Endodermal cell (in vitro differentiated cells): ENCODE results near the gene TP53. TPM values are rescaled to one million over a fixed set of nuclear protein-coding genes. Genes with fewer than 3 reads are reported as not detected.
A peak's percentile ranks its signal among the peaks of the same experiment; 100 is the strongest.

ENCODE experiments used
- DNase-seq: peaks from one replicate; pipeline ENCODE4 v3.0.0-alpha.2; 2017
- H3K27ac ChIP-seq: 2 replicates; pipeline ENCODE4 v1.5.1; 2013; ENCODE audit warnings: mild to moderate bottlenecking, low read depth, low read length, moderate library complexity
- H3K27me3 ChIP-seq: 2 replicates; pipeline ENCODE4 v1.6.1; 2013; ENCODE audit warnings: mild to moderate bottlenecking, low read length, moderate library complexity; ENCODE audit not compliant: insufficient read depth, control insufficient read depth, poor library complexity, severe bottlenecking
- H3K36me3 ChIP-seq: 2 replicates; pipeline ENCODE4 v1.7.0; 2013; ENCODE audit warnings: mild to moderate bottlenecking, low read length, moderate library complexity; ENCODE audit not compliant: control insufficient read depth, insufficient read depth
- H3K4me1 ChIP-seq: one replicate; pipeline ENCODE4 v1.7.0; 2013; ENCODE audit warnings: low read length; ENCODE audit not compliant: control insufficient read depth, insufficient read depth
- H3K4me3 ChIP-seq: 2 replicates; pipeline ENCODE4 v1.5.1; 2013; ENCODE audit warnings: mild to moderate bottlenecking, low read length, moderate library complexity
- H3K9ac ChIP-seq: 2 replicates; pipeline ENCODE4 v1.6.1; 2013; ENCODE audit warnings: mild to moderate bottlenecking, low read length, moderate library complexity; ENCODE audit not compliant: poor library complexity, severe bottlenecking; ENCODE audit errors: extremely low read depth
- H3K9me3 ChIP-seq: 2 replicates; pipeline ENCODE4 v1.6.1; 2013; ENCODE audit warnings: mild to moderate bottlenecking, low read length, moderate library complexity; ENCODE audit not compliant: control insufficient read depth
- H3K27ac Mint-ChIP-seq: 2 replicates; pipeline ENCODE4 v1.8.0; 2020; ENCODE audit warnings: mixed read lengths
- H3K27me3 Mint-ChIP-seq: 2 replicates; pipeline ENCODE4 v1.8.0; 2021; ENCODE audit warnings: mild to moderate bottlenecking, mixed read lengths; ENCODE audit not compliant: insufficient read depth
- H3K36me3 Mint-ChIP-seq: 2 replicates; pipeline ENCODE4 v1.8.0; 2020; ENCODE audit warnings: low read depth, mixed read lengths
- H3K4me1 Mint-ChIP-seq: 2 replicates; pipeline ENCODE4 v1.8.0; 2020; ENCODE audit warnings: mixed read lengths
- H3K4me3 Mint-ChIP-seq: 2 replicates; pipeline ENCODE4 v1.8.0; 2020; ENCODE audit warnings: mild to moderate bottlenecking, moderate library complexity, mixed read lengths
- H3K9me3 Mint-ChIP-seq: 2 replicates; pipeline ENCODE4 v1.8.0; 2020; ENCODE audit warnings: mild to moderate bottlenecking, mixed read lengths
- WGBS, 2 experiments: methylation state at CpG; one replicate each; pipeline versions ENCODE4 v1.1.5 to v1.1.7; 2013; ENCODE audit warnings: missing lambda C conversion rate in 2 of 2, mixed read lengths in 1 of 2; ENCODE audit not compliant: insufficient coverage in 1 of 2, insufficient read length in 1 of 2; 5-methylcytosine and 5-hydroxymethylcytosine counted together
- long read RNA-seq, 4 experiments: library from polyadenylated mRNA in 2 of 4; library from RNA in 1 of 4; library from capped mRNA in 1 of 4; stranded (forward) in 3 of 4; unstranded in 1 of 4; transcript quantifications; one replicate each; pipeline ENCODE4 v2.0.0, GENCODE V29; 2020 to 2021; ENCODE audit warnings: inconsistent platforms in 1 of 4
- polyA plus RNA-seq, 2 experiments: library from polyadenylated mRNA; stranded (reverse); fragments of 50-300 nt; gene quantifications; one replicate each; pipeline ENCODE4 v1.2.3, GENCODE V29; 2013
- total RNA-seq, 2 donors: library from RNA; stranded (reverse); fragmentation: NEBNext Ultra II Directional in 1 of 2; extraction: Animal tissue kit (Norgen Biotek cat#: 25700) in 1 of 2; gene quantifications; 2 replicates in 1 of 2; 3 replicates in 1 of 2; pipeline ENCODE4 v1.2.1, GENCODE V29; 2021
- TF ChIP-seq, protein P1 (sequence below): fragments of 200-600 bp; sonication (generic); conservative IDR thresholded peaks from 2 replicates; pipeline ENCODE4 v1.5.0; 2021; ENCODE audit warnings: antibody characterized with exemption, mild to moderate bottlenecking

Gene TP53
- 100 to 1,000 TPM; 113 to 130 TPM for total RNA-seq
- polyA plus RNA-seq (2013, experiment 1 of 2), result 96.7 TPM
- polyA plus RNA-seq (2013, experiment 2 of 2), result 83.4 TPM
- long read RNA-seq, experiment 1, transcript TP53-227 (11 exons, 2,579 nt), result major isoform, 7 of 24 reads
- long read RNA-seq, experiment 1, partial matches to known transcripts, result 3 of 24 reads
- long read RNA-seq, experiment 1, other reads (novel, unspliced or antisense), result 13 of 24 reads
- long read RNA-seq, experiment 2, transcript TP53-227 (11 exons, 2,579 nt), result major isoform, 47 of 65 reads
- long read RNA-seq, experiment 2, partial matches to known transcripts, result 6 of 65 reads
- long read RNA-seq, experiment 2, other reads (novel, unspliced or antisense), result 9 of 65 reads
- long read RNA-seq, experiment 3, transcript TP53-215 (1 exons, 1,112 nt), result minor isoform, 6 of 231 reads
- long read RNA-seq, experiment 3, transcript TP53-227 (11 exons, 2,579 nt), result major isoform, 176 of 231 reads
- long read RNA-seq, experiment 3, partial matches to known transcripts, result 10 of 231 reads
- long read RNA-seq, experiment 3, other reads (novel, unspliced or antisense), result 33 of 231 reads
- long read RNA-seq, experiment 4, partial matches to known transcripts, result 2 of 9 reads
- long read RNA-seq, experiment 4, other reads (novel, unspliced or antisense), result 3 of 9 reads

DNA sequence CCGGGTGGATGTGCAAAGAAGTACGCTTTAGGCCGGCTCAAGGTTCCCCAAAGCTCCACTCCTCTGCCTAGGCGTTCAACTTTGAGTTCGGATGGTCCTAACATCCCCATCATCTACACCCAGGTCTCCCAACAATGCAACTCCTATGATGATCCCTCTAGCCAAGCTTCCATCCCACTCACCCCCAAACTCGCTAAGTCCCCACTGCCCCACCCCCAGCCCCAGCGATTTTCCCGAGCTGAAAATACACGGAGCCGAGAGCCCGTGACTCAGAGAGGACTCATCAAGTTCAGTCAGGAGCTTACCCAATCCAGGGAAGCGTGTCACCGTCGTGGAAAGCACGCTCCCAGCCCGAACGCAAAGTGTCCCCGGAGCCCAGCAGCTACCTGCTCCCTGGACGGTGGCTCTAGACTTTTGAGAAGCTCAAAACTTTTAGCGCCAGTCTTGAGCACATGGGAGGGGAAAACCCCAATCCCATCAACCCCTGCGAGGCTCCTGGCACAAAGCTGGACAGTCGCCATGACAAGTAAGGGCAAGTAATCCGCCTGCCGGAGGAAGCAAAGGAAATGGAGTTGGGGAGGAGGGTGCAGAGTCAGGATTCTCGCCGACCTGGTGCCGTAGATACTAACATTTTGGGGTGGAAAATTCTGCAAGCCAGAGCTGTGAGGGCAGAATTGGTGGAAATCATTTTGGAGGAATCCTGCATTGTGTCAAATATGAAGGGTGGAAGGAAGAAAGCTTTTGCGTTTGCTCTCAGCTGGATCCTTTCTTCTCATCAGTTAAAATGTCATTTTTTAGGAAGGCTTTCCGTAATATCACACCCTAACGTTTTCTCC lies at the start of gene TP53:
TSS of gene TP53 (minus strand) at position 419 of the 836 bp plus-strand sequence. CDS start 10,896 bp downstream, outside the sequence.
- no peaks in the 10 kb centered on the region for H3K27me3 ChIP-seq
- TF ChIP-seq, protein P1, sequence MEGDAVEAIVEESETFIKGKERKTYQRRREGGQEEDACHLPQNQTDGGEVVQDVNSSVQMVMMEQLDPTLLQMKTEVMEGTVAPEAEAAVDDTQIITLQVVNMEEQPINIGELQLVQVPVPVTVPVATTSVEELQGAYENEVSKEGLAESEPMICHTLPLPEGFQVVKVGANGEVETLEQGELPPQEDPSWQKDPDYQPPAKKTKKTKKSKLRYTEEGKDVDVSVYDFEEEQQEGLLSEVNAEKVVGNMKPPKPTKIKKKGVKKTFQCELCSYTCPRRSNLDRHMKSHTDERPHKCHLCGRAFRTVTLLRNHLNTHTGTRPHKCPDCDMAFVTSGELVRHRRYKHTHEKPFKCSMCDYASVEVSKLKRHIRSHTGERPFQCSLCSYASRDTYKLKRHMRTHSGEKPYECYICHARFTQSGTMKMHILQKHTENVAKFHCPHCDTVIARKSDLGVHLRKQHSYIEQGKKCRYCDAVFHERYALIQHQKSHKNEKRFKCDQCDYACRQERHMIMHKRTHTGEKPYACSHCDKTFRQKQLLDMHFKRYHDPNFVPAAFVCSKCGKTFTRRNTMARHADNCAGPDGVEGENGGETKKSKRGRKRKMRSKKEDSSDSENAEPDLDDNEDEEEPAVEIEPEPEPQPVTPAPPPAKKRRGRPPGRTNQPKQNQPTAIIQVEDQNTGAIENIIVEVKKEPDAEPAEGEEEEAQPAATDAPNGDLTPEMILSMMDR, result no peak
- Mint-ChIP-seq H3K27ac (peak within 1 kb of the TSS; percentile 100), H3K27me3 (no peaks in the 10 kb centered on the region), H3K4me1 (peaks cover 19% of the 10 kb centered on the region), H3K4me3 (peak within 1 kb of the TSS; percentile 85), H3K9me3 (no peaks in the 10 kb centered on the region), H3K36me3 (peaks cover 23% of the 10 kb centered on the region)
- peak within 1 kb of the TSS; percentile 98 for H3K4me3 ChIP-seq
- DNase-seq, result peak; percentile 98
- peaks cover 10% of the 10 kb centered on the region for H3K36me3 ChIP-seq
- no peaks in the 10 kb centered on the region for H3K4me1 ChIP-seq
- WGBS, 2 experiments, result 0 to 1% methylated on average over 18 to 30 of the region's 30 CpGs
- no peaks in the 10 kb centered on the region for H3K9me3 ChIP-seq
- H3K9ac ChIP-seq, result peak within 1 kb of the TSS; percentile 97
- peak within 1 kb of the TSS; percentile 100 for H3K27ac ChIP-seq

DNA sequence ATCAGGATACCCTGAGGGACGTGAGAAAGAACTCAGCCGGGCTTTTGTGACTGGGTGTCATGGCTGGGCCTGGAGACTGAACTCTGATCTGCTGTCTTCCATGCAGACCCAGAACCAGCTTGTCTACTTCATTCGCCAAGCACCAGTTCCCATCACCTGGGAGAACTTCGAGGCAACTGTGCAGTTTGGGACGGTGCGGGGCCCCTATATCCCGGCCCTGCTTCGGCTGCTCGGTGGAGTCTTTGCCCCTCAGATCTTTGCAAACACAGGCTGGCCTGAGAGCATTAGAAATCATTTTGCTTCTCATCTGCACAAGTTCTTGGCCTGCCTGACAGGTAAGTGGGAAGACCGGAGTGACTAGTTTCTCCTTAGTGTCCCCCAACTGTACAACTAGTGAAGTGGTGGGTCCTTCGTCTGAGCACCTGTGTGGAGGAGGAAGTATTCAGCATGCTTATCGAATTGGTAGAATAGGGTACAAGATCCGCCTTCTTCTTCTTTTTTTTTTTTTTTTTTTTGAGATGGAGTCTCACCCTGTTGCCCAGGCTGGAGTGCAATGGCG lies 45.8 kb upstream of the TP53 start:
- Histone ChIP-seq H3K4me3 (no peak overlapping the region), H3K27me3 (peaks cover 18% of the 10 kb centered on the region), H3K9me3 (no peaks in the 10 kb centered on the region), H3K36me3 (no peaks in the 10 kb centered on the region), H3K27ac (no peak overlapping the region), H3K9ac (no peak overlapping the region), H3K4me1 (no peaks in the 10 kb centered on the region)
- TF ChIP-seq, protein P1, result no peak
- WGBS, 2 experiments, result 94 to 97% methylated on average over 10 to 14 of the region's 14 CpGs
- H3K4me1 Mint-ChIP-seq, result no peaks in the 10 kb centered on the region
- DNase-seq, result no peak
- H3K36me3 Mint-ChIP-seq, result no peaks in the 10 kb centered on the region
- no peaks in the 10 kb centered on the region for H3K9me3 Mint-ChIP-seq
- H3K4me3 Mint-ChIP-seq, result no peak overlapping the region
- H3K27ac Mint-ChIP-seq, result no peak overlapping the region
- H3K27me3 Mint-ChIP-seq, result peaks cover 39% of the 10 kb centered on the region

DNA sequence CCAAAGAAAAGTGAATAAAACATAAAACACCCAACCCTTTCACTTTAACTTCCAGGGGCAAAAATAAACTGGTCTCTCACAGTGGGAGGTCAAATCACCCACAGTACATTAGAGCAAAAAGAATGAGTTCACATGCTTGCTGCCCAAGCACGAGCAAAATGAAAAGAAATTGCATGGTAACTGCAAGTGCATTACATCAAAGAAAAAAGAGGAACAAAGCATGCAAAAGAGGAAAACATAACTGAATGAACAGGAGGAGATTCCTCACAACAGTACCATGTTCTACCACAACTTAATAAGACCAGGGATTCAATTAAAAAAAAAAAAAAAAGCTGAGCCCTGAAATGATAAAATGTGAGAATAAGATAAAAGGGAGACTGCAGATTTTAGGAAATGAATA lies 42.5 kb upstream of the TP53 start:
- H3K4me1 ChIP-seq, result no peaks in the 10 kb centered on the region
- Mint-ChIP-seq H3K4me1 (no peaks in the 10 kb centered on the region), H3K4me3 (no peak overlapping the region), H3K27me3 (peaks cover 21% of the 10 kb centered on the region), H3K9me3 (no peaks in the 10 kb centered on the region), H3K27ac (no peak overlapping the region), H3K36me3 (no peaks in the 10 kb centered on the region)
- no peak overlapping the region for H3K9ac ChIP-seq
- H3K36me3 ChIP-seq, result no peaks in the 10 kb centered on the region
- TF ChIP-seq, protein P1, result no peak
- H3K9me3 ChIP-seq, result no peaks in the 10 kb centered on the region
- 63 to 75% methylated on average over 1 of the region's 1 CpG for WGBS, 2 experiments
- no peak for DNase-seq
- no peak overlapping the region for H3K27ac ChIP-seq
- H3K4me3 ChIP-seq, result no peak overlapping the region
- peaks cover 6% of the 10 kb centered on the region for H3K27me3 ChIP-seq
